ENCODE data around the gene TGFBR2.
A peak's percentile ranks its signal among the peaks of the same experiment; 100 is the strongest.

The TGFBR2 gene

DNA sequence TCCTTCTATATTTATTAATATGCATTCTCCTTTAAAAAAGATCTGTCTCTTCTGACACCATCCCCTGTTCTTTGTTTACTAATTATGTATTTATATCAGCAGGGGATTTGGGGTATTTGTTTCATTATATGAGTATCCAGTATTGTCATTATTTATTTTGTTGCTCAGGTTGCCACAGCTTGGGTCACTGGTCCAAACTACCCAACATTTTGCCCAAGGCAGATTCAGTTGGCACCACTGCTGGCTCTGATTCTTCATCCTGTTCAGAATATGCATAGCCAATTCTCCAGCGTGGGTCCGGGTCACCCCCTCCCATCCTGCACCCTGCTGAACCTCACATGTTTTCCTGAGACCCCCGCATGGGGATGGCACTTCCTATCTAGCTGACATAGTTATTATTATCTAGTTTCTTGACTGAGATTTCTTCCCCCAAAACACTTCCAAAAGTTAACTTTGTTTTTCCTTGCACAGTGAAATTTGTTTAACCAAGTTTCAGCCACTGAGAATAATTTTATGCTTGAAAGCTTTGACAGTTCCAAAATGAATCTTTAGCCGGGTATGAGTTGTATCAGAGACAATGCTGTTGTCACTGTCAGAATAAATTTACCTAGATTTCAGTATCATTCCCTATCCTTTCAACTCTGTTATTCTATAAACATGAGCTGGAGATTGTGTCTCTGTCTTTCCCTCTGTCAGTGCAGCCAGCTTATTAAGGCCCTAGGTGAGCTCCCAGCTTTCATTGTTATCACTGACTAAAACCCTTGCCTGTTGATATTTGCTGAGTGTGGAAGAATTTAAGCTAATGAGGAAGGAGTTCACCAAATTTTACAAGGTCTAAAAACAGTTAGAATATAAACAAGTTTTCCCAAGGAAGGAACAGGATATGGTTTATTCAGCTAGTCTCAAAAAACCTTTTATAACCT is 70.3 kb downstream of the TGFBR2 start:
- DNase-seq, result no peak

- DNase-seq, result no peak
Observed at GRCh38 chr3:30677347-30677685, 70.9 kb downstream of the TGFBR2 start.

DNA sequence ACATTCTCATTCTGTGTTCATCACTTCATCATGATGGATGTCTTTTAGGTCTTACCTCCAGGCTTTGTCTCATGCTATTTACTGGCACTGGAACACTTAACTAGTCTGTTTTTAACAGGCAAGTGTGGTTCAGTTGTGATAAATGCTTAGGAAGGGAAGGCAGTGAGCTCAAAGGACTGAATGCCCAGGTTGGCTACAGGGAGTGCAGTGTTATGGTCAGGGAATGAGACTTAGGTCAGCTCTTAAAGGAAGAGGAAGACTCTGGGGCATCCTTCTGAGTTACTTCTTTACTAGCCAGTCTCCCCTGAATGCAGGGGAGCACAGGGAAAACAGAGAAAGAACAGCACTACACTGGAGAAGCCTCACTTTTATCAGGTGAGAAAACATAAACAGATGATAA is 72.6 kb downstream of the TGFBR2 start:
- no peak for DNase-seq

GRCh38 chr3:30680789-30681648 is 74.6 kb downstream of the TGFBR2 start:
- DNase-seq, result peak; percentile 2

GRCh38 chr3:30681649-30682211 is 75.3 kb downstream of the TGFBR2 start:
- no peak for DNase-seq

DNA sequence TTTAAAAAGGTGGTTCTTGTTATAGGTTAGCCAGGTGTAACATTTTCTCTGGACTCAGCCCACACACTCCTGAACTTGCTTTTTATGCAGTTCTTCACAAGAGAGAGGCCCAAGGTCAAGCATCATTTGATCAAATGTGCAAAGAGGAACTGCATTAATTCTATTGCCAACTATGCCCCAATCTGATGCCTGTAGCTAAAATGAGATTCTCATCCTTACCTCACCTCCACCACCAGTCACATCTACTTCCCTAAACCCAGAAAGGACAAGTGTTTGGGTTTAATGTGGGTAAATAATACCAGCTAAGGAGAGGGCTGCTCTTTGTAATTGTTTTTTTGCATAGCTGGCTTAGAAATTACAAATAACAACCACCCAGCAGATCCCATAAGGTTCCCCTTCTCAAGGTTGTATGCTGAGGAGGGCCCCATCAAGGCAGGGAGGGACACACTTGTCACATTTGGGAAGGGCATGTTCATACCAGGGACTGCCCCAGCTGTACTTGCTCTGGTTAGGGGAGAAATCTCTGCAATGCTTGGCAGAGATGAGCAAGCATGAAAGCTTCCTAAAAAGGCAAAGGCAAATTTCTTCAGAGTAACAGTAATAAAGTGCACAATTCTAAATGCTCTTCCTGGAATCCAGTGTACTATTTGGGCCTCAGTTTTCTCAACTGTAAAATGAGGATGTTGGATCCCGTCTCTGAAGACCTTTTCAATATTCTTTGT is 76.2 kb downstream of the TGFBR2 start:
- DNase-seq, result no peak

DNA sequence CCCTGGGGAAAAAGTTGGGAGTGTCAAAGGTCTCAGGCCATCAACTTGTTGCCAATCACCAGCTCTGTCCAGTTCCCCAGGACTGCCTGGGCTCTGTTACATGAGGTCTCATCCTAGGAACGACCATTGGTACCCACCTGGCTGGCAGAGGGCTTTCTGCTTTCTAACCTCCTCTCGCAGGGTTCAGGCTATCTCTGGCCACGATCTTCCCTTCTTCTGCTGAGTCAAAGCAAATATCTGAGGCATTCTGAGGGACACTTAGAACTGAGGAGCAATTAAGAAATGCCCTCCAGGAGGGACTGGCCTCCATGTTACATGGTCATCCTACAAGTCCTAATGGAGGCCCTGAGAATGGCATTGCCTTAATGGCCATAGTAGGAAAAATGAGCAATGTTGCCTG is 77.4 kb downstream of the TGFBR2 start:
- no peak for DNase-seq

DNA sequence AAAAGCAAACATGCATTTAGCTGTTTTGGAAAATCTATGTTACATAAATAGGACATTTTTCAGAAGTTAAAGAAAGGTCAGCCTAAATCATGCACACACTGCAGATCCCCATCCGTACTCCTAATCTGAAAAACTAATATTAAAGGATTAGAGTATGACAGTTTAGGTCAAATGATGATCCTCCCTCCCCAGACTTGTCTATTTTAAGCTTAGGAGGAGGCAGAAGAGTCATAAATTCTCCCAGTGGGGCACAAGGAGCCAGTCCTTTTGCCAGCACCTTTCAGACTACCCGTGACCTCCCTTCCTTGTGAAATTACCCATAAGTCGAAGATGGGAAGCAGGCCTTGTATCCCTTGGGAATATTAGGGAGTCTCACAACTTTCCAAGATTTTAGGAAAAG is 78.0 kb downstream of the TGFBR2 start:
- DNase-seq, result no peak

- no peak for DNase-seq
Observed at GRCh38 chr3:30685267-30685667, 78.9 kb downstream of the TGFBR2 start.

GRCh38 chr3:30686176-30686575 is 79.8 kb downstream of the TGFBR2 start:
- no peak for DNase-seq

DNA sequence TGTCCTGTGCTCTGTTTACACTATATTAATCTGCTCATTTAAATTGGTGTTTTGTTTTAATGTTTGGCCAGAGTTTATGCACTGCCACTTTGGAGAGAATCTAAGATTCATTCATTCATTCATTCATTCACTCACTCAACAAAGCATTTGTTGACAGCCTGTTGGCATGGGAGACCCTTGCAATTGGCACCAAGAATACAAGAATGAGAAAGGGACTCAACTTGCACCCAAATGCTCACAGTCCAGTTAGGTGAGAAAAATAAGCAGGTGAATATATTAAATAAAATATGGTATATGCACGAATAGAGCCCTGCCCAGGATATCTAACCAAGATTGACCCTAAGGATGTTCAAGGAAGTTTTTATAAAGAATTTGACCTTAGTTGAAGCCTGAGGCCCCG is 80.4 kb downstream of the TGFBR2 start:
- no peak for DNase-seq

DNA sequence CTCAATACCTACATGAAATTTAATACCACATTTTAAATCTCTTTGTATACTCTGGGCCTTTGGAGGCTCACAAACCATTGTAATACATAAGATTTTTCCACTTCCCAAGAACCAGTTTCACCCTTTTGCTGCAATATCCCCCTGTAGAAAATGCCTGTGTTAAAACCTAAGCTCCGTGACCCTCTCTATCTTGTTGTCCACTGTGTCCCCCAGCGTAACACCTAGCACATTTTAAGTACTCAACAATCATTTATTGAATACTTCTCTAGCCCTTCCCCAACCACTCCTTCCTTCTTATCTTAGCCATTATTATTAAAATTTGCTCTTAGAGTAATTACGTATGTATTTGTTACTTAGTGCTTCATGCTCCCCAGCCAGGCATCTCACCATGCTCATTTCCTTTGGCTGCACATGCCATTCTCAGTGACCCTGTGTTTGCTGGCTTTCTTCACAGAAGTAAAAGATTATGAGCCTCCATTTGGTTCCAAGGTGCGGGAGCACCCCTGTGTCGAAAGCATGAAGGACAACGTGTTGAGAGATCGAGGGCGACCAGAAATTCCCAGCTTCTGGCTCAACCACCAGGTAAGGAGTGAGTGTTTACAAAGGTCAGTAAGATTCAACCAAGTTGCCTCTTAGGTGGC is 81.6 kb downstream of the TGFBR2 start:
- no peak for DNase-seq

- DNase-seq, result peak; percentile 8
Observed at GRCh38 chr3:30688776-30689641, 82.6 kb downstream of the TGFBR2 start.

DNA sequence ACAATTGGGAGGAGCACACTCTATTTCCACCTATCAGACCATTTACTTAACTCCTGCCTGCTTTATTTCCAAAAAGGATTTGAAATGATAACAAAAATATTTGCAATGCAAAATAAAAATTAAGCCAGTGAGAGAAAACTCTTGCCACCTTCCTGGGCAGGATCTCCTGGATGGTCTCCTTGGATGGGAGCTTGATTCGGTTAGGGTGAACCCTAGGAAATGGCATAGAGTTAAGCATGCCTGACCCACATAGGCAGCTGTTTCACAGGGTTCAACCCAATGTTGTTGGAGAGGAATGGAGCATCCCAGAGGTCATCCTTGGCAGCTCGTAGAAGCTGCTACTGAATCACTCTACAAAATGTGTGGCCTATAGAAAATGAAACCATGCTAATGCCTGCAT is 83.8 kb downstream of the TGFBR2 start:
- no peak for DNase-seq

DNA sequence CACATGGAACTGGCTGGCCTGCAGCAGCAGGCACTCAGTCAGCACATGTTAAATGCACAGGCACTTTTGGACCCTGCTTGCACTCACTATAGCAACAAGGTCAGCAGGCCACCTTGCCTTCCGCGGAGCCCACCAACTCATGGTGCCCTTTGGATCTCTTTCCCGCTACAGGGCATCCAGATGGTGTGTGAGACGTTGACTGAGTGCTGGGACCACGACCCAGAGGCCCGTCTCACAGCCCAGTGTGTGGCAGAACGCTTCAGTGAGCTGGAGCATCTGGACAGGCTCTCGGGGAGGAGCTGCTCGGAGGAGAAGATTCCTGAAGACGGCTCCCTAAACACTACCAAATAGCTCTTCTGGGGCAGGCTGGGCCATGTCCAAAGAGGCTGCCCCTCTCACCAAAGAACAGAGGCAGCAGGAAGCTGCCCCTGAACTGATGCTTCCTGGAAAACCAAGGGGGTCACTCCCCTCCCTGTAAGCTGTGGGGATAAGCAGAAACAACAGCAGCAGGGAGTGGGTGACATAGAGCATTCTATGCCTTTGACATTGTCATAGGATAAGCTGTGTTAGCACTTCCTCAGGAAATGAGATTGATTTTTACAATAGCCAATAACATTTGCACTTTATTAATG is 85.0 kb downstream of the TGFBR2 start:
- no peak for DNase-seq

GRCh38 chr3:30691944-30692343 is 85.5 kb downstream of the TGFBR2 start:
- no peak for DNase-seq

GRCh38 chr3:30692498-30693130 is 86.2 kb downstream of the TGFBR2 start:
- DNase-seq, result no peak

- peak; percentile 62 for DNase-seq
Observed at GRCh38 chr3:30693470-30694120, 87.2 kb downstream of the TGFBR2 start.

- DNase-seq, result peak; percentile 64
Observed at GRCh38 chr3:30694148-30694547, 87.7 kb downstream of the TGFBR2 start.

GRCh38 chr3:30694668-30695067 is 88.3 kb downstream of the TGFBR2 start:
- no peak for DNase-seq

All from NCI-H2171 treated with DMSO at 0.1 percent for 48 hours (cell line).